Brain pericyte (primary cell): ENCODE measurements around the gene PHF12.

Source experiments
- DNase-seq: peaks from one replicate; pipeline ENCODE4 v3.0.0-alpha.2; 2012; ENCODE audit warnings: low read depth, low spot score

PHF12 gene

DNA sequence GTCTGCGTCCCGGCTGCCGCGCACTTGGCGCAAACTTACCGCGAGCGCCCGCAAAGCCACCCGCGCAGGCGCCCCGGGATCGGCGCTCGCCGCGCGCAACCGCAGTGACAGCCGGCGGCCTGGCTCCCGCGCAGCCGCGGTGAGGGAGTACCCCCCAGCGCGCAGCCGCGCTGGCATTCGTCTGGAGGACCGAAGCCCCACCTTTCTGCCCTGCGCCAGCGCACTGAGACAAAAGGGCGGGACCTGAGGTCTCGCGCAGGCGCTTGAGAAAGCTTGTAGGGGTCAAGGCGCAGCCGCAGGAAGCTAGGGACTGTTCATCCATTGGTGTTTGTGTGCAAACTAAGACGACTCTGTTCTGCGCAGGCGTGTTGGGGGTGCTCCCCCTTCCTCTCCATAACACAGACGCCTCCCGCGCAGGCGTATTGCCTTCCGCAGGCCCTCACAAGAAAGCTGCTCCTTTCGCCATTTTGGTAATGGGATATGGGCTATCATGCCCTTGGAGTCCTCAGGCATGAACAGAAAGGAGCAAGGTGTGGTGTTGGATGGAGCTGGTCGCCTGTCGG, at the start of gene PHF12:
TSS of gene PHF12 (minus strand) at position 91 of the 563 bp plus-strand sequence. CDS start 558 bp downstream, outside the sequence.
- peak; percentile 99 for DNase-seq

DNA sequence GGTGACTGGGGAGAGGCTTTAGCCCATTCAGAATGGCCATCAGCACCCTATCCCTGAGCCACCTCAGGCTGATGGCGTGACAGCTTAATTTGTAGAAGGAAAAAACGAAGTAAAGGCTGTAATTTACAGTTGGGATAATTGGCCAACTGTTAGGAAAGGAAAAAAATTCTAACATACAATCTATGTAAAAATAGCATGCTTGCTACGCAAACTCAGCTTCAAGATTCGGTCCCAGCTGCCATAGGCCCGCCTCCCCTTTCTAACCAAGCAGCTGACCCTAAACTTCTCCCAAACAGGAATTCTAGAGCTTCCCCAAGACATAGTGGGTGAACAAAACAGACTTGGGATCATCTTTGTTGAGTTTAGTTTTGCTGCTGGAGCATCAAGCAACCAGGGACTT, 49.7 kb upstream of the PHF12 start:
- no peak for DNase-seq

DNA sequence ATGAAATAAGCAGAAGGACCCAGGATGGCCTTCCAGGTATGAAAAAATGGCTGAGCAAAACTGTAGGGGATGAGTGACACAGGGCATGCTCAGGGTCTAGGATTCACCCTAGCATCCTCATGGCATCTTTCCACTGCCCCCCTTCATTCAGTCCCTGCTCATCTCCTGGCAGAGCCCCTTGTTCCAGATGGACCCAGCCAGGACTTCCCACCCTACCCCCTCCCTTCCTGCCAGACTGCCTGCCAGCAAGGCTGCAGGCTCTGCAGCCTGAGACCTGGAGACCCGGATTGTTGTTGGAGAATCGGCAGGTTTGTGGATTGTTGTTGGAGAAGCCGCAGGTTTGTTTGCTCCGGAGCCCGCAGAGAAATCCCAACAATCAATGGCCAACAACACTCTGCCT, 47.9 kb upstream of the PHF12 start:
- DNase-seq: no peak

DNA sequence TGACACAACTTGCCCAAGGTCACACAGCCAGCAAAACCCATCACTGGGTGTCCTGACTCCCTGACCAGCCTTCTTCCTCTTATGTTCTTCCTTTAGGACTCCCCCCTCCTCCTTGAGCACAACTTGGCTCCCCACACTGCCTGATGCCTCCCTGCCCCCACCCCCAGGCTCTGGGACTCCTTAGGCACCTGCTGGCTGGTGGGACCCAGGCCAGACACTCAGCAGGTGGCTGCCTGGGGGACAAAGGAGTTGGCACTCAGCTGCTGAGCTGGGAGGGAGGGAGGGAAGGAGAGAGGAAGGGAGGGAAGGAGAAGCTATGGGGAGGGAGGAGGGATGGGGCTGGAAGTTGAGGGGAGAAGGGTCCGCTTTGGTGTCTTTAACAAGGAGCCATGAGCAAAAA, 46.5 kb upstream of the PHF12 start:
- no peak for DNase-seq

DNA sequence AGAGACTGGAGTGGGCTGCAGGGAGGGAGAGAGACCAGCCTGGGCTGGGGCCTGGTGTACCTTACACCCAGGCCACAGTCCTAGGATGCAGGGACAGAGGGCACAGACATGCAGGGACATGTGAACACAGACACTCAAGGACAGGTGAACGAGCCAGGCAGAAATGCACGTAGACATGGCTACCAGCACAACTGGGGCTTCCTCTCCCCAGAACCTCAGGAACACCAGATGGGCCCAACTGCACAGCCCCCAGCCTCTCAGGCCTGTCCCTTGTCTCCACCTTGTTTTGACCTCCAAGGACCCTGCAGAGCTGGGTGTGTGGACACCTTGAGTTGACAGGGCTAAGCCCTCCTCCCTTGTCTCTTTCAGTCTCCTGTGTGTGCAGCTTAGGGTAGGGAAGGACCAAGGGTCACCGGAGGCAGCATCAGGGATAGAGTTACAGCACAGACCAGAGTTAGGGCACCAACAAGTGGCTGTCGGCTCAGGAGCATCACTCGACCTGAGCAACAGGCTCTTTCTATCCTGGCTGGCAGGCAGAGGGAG, 45.3 kb upstream of the PHF12 start:
- DNase-seq: no peak

DNA sequence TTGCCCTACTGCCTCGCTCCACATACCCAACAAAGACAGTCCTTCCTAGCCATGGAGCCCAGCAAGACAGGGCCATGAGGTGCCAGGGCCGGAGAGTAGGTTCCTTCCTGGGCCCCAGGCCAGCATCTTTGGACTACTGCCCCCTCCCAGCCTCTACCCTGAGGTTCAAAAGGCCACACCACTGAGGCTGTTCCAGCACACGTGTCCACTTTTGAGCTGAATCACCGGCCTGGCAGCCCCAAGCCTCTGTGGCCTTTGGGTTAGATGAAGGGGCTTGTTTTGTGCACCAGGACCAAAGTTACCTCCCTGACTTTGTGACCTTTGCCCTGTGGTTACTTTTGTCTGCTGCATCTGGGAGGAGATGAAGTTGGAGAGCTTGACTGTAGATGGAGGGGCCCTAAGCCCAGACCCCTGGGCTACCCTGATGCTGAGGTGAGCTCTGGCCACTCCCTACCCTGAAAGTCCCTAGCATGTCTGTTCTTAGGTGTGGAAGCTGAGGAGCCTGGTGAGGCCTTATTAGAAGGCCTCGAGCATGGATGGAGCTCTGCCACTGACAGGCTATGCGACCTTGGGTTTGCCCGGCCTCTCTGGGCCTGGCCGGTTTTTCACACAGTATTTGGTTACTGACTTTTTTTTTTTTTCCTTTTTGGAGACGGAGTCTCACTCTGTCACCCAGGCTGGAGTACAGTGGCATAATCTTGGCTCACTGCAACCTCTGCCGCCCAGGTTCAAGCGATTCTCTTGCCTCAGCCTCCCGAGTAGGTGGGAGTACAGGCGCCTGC, 42.5 kb upstream of the PHF12 start:
- DNase-seq: no peak

DNA sequence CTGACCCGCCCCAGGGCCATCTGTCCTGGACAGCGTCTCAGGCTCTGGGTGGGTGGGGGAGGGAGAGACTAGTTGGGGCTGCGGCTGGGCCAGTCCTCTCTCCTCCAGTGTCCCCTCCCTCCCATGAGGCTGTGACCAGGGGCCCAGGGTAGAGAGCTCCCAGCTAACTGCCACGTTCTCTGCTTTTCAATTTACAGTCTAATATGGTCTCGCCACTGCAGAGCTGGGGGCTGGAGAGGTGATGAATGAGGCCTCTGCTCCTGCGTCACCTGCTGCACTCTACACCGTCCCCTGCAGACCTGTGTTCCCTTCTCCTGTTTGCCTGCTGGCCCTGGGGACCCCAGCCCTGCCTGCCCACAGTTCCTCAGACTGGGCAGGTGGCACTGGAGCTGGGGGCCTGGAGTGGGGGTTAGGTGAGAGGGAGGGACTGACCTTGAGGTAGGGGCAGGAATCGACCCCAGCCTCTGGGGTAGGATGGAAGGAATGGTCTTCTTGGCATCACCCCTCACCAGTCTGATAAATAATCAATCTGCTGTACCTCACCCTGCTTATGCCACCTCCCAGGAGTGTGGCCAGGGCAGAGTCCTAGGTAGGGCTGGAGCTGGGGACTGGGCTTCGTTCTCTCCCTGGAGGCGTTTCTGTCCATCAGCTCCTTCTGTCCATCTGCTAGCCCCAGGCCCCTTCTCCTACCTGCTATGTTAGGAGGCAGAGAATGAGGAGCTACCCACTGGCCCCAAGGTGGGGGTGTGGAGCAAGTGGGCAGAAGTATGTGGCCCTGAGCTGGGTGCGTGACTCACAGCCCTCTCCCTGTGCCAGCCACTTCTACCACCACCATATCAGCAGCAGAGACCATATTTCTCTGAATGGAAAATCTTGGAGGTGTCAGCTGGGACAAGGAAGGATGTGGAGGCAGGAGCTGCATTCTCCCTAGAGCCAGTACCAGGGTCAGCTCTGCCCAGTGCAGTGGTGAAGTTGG, 41.6 kb upstream of the PHF12 start:
- DNase-seq: no peak

DNA sequence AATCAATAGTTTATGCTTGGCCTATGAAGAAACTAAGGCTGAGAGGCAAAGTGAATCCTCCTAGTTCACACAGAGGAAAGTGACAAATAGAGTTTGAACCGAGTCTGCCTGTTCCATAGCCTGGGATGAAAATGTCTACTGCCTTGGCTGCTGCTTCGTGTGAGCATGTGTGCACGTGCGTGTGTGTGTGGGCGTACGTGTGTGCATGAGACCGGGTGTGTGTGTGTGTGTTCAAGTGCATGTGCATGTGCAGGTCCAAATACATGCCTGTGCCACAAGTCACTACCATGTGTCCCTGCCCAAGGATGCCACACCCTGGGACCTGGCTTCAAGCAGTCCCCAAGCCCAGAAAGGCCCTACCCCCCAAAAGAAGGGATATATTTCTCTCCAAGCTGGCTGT, 40.9 kb upstream of the PHF12 start:
- no peak for DNase-seq

DNA sequence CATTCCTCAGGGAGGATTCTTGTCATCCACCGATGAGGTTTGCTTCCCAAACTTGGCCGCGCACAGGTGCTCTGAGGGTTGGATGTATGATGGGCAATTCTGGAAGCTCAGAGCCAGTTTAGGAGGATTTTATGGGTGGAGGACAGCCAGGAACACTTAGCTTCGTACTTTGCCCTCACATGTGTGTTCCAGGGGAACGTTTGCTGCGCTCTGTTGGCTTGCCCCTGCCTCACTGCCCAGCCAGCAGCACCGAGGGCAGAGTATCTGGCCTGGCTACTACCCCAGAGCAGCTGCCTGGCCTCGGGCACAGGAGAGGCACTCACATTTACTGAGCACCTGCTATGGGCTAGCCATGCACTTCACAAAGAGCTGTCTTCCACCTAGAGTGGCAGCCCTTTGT, 40.5 kb upstream of the PHF12 start:
- DNase-seq: no peak

DNA sequence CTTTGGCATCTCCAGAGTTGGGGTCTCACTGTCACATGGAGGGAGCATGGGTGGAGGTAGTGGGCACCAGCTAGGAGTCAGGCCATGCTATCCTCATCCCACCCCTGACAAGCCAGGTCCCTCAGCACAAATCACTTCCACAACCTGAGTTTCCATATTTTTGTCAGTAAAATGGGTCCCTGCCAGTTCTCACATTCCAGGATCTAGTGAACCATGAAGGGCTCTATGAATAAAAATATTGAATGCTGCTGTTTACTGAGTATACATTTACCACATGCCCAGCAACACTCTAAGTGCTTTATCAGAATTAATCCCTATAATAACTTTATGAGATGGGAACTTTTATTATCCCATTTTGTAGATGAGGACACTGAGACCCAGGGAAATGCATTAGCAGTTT, 37.7 kb upstream of the PHF12 start:
- DNase-seq: no peak

DNA sequence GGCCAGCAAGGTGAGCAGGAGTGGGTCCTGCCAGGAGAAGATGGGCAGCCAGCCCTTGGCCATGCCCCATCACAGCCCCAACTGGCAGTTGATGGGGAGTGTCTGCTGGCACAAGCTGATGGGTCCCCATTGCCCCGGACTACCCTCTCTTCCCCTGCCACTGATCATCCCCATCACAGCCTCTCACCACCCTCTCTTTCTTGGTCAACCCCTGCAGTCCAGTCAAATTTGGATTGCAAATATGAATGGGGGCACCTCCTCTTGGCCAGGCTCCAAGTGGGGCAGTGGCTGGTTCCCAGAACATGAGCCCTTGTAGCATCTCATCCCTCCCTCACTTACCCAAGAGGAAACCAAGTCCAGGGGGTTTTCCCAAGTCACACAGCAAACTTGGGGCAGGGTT, 37.2 kb upstream of the PHF12 start:
- DNase-seq: no peak

DNA sequence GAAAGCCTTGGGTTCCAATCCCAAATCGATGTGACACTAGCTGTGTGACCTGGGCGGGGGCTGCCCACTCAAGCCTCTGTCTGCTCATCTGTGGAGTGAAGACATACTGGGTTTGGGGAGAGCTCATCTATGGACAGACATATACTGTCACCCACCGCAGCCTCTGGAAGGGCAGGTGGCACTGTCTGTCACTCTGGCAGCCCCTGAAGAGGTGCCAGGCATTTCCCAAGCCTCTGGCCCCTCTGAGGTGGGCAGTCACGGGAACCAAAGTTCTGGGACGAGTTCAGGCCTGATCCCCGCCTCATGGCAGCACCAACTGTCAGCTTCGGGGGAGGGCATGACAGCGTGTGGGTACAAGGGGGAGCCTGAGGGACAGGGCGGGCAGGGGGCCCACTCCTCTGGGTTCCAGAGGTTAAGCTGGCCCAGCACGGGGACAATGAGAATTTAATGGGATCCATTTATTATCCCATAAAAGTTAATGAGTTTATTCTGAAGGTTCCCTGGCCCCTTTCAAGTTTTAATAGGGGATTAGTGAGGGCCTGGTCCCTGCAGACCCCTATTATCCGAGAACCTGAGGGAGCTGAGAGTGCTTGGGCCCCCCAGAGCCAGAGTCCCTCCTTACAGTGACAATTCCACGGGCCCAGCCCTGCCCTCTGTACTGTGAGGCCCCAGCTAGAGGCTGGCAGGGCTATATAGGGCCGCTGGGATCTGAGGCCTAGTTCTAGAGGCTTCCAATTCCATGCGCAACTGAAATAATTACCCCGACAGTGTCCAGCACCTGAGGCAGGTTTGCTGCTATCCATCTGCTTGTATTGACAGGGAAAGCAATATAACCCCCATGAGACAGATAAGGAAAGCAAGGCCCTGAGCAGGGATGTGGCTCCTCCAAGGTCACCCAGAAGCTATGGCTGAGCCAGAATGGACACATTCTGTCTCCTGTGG, 35.7 kb upstream of the PHF12 start:
- no peak for DNase-seq

DNA sequence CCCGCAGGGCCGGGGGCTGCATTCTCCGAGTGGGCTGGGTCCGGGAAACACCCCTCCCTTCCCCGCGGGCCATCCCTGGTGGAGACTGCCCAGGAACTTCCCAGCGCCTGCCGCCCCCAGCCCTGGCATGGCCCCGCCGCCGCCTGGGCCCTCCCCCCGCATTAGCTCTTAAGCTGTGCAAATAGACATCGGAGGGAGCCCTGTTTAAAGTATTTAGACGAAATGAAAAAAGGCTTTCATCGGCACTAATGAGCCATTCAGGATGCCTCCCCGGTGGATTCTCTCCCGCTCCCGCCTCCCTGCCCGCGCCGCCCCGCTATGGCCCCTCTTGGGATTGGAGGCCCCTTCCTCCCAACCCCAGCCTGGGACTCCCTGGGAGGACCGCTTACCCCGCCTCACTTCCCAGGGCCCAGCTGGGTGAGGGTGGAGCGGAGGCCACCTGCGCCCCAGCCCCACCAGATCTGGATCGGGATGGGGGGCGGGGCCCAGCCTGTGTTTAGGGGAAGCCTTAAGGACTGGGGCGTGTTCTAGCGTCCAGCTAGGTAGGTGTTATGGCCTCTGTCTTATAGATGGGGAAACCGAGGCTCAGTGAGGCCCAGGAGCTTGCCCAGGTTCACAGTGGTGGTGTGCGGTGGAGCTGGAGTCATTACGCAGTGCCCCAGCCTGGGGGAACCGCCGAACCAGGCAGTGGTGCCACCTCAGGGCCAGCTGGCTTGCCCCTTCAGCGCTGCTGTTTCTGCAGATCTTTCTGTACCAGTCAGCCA, 34.8 kb upstream of the PHF12 start:
- no peak for DNase-seq

DNA sequence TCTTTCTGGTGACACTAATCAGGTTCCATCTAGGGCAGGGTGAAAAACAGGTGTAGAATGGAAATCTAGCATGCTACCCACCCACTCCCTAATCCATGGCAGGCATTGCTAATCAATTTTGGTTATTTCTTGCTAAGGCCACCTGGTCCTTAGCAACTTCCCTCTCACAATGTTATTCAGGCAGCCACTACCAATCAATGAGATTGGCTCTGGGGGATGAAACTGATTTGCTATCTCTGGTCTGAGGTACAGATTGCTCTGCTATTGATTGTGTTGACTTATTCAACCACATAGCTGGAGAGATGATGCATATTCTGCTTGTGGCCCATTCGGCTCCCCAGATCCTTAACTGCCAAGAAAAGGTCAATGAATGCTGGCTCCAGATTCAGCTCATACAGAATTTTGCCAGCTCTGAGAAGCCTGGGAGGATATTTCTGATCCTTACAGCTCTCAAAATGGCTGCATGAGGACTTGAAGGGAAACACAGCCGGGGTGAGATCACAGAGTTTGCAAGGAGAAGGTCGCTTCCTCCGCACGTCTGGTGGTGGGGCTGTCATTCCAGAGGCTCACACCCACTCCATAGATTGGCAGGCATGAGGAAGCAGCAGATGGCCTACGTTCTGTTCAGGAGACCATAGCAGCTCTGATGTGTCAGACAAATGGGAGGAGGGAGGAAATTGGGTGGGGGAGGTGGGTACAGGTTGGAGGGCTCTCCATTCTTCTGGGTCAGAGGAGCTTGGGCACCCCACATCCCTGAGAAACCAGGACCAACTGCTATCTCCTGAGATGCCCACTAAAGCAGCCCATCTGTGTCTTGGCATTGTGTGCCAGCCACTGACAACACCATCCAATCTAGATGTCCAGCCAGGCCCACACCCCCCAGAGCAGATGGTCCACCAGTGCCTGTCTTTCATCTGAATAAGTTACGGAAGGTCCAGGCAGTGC, 32.2 kb upstream of the PHF12 start:
- DNase-seq: no peak

DNA sequence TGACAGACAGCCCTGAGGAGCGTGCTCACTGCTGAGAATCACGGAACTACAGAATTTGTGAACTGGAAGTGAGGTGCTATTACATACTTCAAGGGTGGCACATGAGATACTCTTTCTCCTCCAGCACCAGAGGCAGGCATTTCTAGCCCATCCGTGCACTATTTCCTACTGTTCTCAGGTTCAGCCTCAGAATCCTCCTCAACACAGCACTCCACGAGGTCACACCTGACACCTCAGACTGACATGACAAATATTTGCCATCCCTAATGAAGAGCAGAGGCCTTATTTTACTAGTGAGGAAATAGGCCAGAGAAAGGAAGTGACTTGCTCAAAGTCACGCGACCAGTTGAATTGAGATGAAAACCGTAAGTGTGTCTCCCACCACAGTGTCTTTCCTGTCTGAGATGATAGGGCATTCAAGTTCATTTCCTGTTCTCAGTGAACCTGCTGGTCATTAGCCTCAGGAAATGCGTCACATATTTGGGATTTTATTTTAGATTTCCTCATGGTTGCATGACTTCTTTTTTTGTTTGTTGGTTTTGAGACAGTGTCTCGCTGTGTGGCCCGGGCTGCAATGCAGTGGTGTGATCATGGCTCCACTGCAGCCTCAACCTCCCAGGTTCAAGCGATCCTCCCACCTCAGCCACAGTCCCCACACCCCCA, 30.9 kb upstream of the PHF12 start:
- no peak for DNase-seq

DNA sequence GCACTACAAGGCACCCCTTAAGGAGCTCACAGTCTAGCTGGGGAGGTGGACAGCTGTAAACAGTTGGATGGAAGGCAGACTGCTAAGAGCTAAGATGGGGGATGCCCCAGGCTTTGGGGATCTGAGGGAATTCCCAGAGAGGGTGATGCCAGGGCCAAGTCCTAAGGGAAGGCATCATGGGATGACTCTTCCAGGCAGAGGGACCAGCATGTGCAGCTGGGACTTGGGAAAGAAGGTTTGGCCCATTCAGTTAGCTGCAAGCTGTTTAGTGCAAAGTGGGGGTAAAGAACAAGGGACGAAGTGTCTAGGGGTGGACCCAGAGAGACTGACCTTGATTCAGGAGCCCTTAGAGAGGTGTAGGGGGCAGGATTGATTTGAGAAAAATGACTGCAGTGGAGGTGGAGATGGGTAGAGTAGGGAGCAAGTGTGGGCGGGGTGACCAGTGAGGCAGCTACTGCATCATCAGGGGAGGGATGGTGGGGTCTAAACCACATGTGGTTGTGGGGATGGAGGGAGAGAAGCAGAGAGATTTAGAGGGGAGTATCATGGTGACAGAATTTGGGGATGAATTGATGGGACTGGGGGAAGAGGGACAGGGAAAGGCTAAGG, 27.1 kb upstream of the PHF12 start:
- no peak for DNase-seq

DNA sequence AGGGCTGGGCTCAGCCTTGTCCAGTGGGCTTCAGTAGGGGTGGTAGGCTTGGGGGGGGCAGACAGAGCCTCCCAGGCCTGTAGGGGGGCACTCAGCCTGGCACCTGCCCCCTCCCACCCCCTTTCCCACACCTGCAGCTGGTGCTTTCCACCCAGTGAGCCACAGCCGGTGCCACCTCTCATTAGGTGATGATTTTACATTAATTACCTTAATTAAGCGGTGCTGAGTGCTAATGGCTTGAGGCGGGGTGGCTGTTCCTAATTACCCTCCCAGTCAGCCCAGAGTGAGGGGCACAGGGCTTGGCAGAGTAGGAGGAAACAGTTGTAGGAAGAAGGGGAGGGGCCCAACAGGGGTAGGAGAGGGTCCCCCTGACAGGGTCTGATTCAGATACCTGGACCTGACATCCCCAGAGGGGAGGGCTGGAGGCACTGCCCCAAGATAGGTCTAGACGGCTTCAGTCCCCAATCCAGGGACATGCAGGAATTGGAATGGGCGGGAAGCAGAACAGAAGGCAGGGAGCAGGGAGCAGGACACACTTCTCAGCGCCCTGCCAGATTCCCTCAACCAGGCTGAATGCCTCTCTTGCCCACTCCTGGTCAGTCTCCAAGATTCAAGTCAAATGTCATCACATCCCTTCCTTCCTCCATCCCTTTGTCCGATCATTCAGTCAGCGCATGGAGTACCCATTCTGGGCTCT, 26.5 kb upstream of the PHF12 start:
- no peak for DNase-seq

DNA sequence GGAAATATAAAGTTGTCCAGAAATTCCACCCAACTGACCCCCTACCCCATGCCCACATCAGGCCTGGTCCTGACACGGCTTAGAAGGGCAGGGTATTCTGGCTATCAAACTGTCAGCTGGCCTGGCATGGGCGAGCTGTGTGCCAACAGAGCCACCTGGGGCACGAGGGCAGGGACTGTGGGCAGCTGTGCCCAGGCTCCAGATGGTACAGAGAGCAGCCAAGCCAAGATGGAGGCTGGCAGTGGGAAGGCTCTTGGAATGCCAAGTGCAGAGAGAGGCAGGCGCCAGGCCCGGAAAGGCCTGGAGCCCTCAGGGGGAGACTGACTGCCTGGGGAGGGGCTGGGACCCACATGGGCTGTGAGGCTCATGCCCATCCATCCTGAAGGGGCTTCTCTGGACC, 24.3 kb upstream of the PHF12 start:
- no peak for DNase-seq
